Islet precursor cell (in vitro differentiated cells): Measurements from ENCODE around the gene MCCD1.
"Not testable (repeated sequence)": the region's sequence is repeated elsewhere in the genome, so short reads cannot be mapped to it uniquely, and the experiment has no call there.

Source experiments
- DNase-seq: peaks from one replicate; pipeline ENCODE4 v3.0.0-alpha.2; 2018

The MCCD1 gene

GRCh38 chr6:31528821-31529328, at the start of gene MCCD1:
MCCD1 (plus strand) TSS chr6:31528962; CDS start chr6:31529015, 53 bp downstream.
- DNase-seq, result no peak

DNA sequence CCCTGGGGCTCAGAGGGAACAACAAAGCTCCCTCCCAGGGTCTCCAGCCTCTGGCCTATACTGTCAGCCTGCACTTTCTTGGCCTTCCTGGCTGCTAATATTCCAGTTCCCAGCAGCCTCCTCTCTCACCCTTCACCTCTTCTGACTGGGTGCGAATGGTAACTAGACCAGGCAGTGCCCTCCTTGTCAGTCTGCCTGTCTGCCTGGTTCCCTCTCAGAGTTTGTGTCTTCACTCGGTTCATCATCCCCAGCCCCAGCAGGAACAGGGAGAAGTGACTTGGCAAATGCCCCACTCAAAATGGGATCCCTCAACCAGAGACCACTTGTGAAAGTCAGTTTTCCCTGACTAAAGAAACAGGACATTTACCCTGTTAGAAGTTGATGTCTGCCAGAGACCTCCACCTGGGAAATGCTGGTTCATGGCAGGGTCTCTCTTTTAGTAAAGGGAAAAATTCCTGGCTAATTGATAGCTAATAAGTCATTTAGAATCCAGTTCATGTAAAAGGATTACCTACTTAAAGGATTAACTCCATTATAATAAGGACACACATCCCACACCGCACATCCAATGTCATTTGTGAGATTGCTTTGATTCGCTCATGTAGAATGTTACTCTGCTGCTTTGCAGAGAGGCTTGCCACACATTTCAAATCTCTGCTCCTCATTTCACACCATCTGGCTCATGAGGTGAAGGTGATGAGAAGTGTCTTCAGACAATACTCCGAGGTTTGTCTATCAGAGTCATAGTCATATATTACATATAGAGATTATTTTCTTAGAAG, 49.4 kb upstream of the MCCD1 start:
- peak; percentile 24 for DNase-seq

DNA sequence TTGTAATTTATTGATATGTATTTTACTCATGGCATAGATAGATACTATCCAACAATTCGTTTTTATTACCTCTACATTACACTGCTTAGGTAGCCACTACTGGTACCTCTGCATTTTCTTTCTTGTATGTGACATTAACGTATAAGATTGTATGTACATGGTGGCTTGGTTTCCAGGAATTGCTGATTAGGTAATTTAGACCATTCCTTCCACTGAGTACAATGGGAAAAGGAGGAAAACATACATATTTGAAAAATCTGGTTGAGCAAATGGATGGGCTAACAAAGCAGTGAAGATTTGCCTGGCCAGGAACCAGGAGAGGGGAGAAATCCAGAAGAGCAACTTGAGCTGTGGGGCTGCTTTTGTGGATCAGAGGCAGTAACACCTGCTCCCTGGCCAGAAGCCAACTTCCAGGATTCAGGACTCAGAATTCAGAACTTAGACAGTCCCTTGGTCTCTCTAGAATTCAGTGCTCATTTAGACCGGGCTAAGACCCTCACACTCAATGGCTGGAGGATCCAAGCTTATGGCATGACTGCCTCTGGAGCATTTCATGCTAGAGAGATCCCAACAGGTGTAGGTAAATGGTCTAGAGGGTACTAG, 48.7 kb upstream of the MCCD1 start:
- DNase-seq, result peak; percentile 25

DNA sequence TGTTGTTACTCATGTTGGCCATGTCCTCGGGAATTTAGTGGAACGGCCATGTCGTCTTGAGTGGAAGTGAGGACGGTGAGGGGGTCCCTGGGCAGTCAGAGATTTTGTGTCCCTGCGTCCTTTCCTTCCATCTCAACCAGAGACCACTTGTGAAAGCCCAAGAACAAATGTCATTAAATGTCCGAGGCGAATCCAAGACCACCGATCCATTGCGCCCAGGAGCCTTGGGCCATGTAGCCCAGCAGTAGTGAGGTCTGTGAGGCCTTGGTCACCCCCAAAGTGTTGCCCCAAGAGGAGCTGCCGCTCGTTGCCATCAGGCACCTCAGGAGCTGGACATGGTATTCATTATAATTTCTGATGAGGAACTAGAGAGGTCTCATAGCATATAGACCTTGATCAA, 48.2 kb upstream of the MCCD1 start:
- DNase-seq, result peak; percentile 21

DNA sequence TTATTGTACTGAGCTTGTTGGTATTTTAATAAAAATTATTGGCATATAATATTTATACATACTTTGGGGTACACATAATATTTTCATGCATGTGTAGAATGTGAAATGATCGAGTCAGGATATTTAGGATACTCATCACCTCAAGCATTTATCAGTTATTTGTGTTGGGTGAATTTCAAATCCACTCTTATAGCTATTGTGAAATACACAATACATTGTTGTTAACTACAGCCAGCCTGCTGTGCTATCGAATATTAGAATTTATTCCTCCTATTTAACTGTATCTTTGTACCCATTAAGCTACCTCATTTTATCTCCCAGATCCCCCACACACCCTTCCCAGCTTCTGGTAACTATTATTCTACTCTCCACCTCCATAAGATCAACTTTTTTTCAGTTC, 45.4 kb upstream of the MCCD1 start:
- DNase-seq, result peak; percentile 7

GRCh38 chr6:31485055-31485454, 43.7 kb upstream of the MCCD1 start:
- DNase-seq, result no peak

DNA sequence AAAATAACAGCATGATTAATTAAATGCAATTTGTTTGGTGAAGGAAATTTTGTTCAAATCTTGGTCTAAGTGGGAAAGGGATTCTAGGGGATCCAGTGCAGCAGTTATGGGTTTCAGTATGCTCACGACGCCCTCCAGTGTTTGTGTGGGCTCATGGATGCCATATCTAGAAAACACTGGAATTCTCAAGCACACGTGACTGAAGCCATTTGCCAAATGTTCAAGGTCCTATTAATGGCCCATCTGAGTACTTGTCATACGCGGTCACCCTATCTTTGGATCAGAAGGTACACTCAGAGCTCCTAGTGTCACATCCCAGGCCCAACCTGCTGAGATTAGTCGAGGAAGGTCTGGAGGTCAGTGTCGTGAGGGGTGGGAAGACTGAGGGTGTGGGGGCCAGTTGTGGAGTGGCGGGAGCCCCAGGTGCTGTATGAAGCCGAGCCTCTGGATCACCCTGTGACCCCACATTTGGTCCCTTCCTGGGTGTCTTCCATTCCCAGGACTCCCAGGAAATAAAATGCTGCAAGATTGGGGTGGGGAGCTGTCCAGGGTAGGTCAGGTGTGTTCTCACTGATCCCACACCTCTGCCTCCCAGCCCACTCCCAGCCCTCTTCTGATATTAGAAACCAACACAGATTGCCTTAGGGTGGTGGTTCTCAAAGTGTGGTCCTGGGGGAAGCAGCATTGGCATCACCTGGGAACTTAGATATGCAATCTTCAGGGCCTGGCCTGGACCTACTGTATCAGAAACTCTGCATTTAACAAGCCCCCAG, 42.5 kb upstream of the MCCD1 start:
- DNase-seq, result not testable (repeated sequence)

DNA sequence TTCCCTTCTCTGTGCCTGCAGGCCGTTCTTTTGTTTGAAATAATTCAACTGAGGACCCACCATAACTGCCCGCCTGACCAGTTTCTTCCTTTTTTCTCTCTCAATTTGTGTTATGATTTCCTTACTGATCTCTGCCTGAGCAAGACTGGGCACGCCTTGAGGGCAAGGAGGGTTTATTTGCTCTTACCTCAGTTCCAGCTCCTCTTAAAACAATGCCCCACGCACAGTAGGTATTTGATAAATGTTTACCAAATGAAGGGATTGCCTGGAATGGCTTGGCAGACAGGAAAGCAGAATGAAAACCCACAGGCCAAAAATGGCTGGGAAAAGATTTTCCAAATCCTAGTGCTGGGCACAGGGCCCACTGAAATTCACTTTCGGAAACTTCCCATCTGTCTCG, 41.1 kb upstream of the MCCD1 start:
- peak; percentile 14 for DNase-seq

DNA sequence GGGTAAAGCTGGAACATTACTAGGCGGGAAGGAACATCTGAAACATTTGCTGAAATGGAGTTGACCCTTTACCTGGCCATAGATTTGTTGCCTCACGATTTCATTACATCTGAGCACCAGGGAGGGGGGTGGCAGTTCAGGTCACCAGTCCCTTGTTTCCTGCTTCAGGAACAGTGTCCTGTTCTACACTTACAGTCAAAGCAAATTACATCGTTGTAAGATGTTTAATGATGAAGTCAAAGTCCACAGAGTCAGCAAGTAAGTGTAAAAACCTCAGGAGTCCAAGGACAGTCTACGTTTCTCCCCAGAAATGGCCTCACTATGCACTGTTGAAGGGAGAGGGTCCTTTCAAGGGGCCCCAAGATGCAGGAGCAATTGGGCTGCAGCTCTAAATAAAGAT, 39.7 kb upstream of the MCCD1 start:
- DNase-seq, result no peak

GRCh38 chr6:31490115-31490873, 38.5 kb upstream of the MCCD1 start:
- peak; percentile 33 for DNase-seq

DNA sequence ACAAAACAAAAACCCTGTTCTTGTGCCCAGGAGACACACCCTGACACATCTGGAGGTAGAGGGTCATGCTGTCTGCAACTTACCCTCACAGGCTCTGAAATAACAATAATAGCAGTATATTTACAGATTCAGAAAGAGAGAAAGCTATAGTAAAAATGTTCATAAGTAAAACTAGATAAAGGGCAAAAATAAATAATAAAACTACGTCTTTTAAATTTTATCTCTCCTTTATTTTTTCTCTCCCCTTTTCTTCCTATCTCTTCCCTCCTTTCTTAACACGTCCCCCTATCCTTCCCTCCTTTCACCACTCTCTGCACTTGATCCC, 35.2 kb upstream of the MCCD1 start:
- DNase-seq, result not testable (repeated sequence)

GRCh38 chr6:31493875-31494694, 34.7 kb upstream of the MCCD1 start:
- DNase-seq, result peak; percentile 89

GRCh38 chr6:31495580-31495979, 33.2 kb upstream of the MCCD1 start:
- no peak for DNase-seq

DNA sequence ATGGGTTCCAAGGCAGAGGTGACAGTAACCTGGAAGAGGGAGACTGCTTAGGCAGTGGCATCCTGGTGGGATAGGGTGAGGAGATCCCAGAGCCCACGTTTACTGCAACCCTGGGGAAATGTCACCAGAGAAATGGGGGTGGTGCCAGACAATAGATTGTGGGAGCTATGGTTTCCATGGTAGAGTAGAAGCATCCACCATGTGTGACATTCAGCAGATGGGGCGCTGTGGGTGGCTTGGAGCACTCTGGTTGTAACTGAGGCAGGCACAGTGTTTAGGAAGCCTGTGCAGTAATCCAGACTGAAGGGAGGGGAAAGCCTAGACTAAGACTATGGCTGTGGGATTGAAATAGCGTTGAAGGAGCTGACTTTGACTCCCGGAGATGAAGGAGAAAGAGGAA, 31.9 kb upstream of the MCCD1 start:
- not testable (repeated sequence) for DNase-seq

GRCh38 chr6:31497531-31498476, 31.0 kb upstream of the MCCD1 start, which contains the start of gene MICB:
MICB (plus strand) TSS chr6:31498145; CDS start chr6:31498194, 49 bp downstream.
- peak; percentile 95 for DNase-seq

- peak; percentile 68 for DNase-seq
These were observed 30.0 kb upstream of the MCCD1 start for GRCh38 chr6:31498748-31499147.

GRCh38 chr6:31499648-31500047, 29.1 kb upstream of the MCCD1 start:
- DNase-seq, result not testable (repeated sequence)

DNA sequence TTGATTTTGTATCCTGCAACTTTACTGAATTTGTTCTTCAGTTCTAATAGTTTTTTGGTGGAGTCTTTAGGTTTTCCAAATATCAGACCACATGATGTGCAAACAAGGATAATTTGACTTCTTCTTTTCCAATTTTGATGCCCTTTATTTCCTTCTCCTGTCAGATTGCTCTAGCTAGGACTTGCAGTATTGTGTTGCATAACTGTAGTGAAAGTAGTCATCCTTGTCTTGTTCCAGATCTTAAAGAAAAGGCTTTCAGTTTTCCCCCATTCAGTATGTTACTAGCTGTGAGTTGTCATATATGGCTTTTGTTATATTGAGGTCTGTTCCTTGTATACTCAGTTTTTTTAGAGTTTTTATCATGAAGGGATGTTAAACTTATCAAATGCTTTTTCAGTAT, 26.2 kb upstream of the MCCD1 start:
- no peak for DNase-seq

DNA sequence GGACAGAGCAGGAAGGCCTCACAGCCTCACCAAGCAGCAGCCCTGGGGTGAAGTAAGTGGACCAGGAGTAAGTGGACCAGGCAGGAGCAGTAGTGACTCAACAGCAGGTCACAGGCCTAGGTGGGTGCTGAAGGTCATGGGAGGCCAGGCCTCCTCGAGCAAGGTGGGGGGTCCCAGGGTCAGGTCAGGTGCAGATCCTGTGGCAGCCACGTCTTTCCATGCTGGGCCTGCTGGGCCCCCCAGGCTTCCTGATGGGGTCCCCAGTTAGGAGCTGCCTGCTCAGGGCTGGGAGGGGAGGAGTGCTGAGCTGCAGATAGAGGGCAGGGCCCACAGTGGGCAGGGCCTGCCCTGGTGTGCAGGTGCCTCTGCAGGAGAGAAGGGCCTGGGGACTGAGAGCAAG, 19.7 kb upstream of the MCCD1 start:
- DNase-seq, result not testable (repeated sequence)

DNA sequence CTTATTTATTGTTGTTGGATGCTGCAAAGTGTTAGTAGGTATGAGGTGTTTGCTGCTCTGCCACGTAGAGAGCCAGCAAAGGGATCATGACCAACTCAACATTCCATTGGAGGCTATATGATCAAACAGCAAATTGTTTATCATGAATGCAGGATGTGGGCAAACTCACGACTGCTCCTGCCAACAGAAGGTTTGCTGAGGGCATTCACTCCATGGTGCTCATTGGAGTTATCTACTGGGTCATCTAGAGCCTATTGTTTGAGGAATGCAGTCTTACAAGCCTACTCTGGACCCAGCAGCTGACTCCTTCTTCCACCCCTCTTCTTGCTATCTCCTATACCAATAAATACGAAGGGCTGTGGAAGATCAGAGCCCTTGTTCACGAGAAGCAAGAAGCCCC, 18.8 kb upstream of the MCCD1 start:
- no peak for DNase-seq
